Dendritic cell treated with granulocyte-macrophage colony-stimulating factor and Interleukin-4, amounts not matched to agents 40 ng/mL and 50 ng/mL, for 4 days (primary cell): ENCODE measurements around the gene CRACDL.

Experiments used
- H3K27ac Mint-ChIP-seq: one replicate; pipeline ENCODE4 v1.8.0; 2022; ENCODE audit warnings: mild to moderate bottlenecking, mixed read lengths
- H3K27me3 Mint-ChIP-seq: one replicate; pipeline ENCODE4 v1.8.0; 2022; ENCODE audit warnings: mild to moderate bottlenecking, mixed read lengths
- H3K36me3 Mint-ChIP-seq: one replicate; pipeline ENCODE4 v1.8.0; 2022; ENCODE audit warnings: low read depth, mixed read lengths
- H3K4me1 Mint-ChIP-seq: one replicate; pipeline ENCODE4 v1.8.0; 2022; ENCODE audit warnings: low read depth, mixed read lengths
- H3K4me3 Mint-ChIP-seq: one replicate; pipeline ENCODE4 v1.8.0; 2022; ENCODE audit warnings: mild to moderate bottlenecking, moderate library complexity, mixed read lengths
- H3K9me3 Mint-ChIP-seq: one replicate; pipeline ENCODE4 v1.8.0; 2022; ENCODE audit warnings: mixed read lengths
- intact Hi-C: fragments of 100-400 bp; cut with micrococcal nuclease; formaldehyde crosslinking; loops from one replicate; pipeline ENCODE4 v1.15.0; 2022

The CRACDL gene

GRCh38 chr2:98935777-98936352, at the start of gene CRACDL:
CRACDL (minus strand) TSS chr2:98936225; CDS start chr2:98846800, 89,425 bp downstream.
- intact Hi-C loops = no loop called here
- H3K36me3 Mint-ChIP-seq = no peaks in the 10 kb centered on the region
- peaks cover 26% of the 10 kb centered on the region for H3K4me1 Mint-ChIP-seq
- peaks cover 75% of the 10 kb centered on the region for H3K27me3 Mint-ChIP-seq
- H3K4me3 Mint-ChIP-seq = peak within 1 kb of the TSS; percentile 61
- H3K27ac Mint-ChIP-seq = no peak within 1 kb of the TSS
- H3K9me3 Mint-ChIP-seq = no peaks in the 10 kb centered on the region

GRCh38 chr2:98975611-98976010, 39.6 kb upstream of the CRACDL start:
- no peak overlapping the region for H3K27ac Mint-ChIP-seq
- no peaks in the 10 kb centered on the region for H3K4me1 Mint-ChIP-seq
- H3K4me3 Mint-ChIP-seq = no peak overlapping the region
- H3K27me3 Mint-ChIP-seq = no peaks in the 10 kb centered on the region
- intact Hi-C loops = no loop called here
- no peaks in the 10 kb centered on the region for H3K36me3 Mint-ChIP-seq
- peaks cover 50% of the 10 kb centered on the region for H3K9me3 Mint-ChIP-seq

- intact Hi-C loops = no loop called here
- no peaks in the 10 kb centered on the region for H3K27me3 Mint-ChIP-seq
Observed at GRCh38 chr2:98972582-98973167, 36.6 kb upstream of the CRACDL start.

GRCh38 chr2:98959810-98960507, 23.9 kb upstream of the CRACDL start:
- H3K4me3 Mint-ChIP-seq = no peak overlapping the region
- peaks cover 2% of the 10 kb centered on the region for H3K27me3 Mint-ChIP-seq
- H3K9me3 Mint-ChIP-seq = peaks cover 20% of the 10 kb centered on the region

More at GRCh38 chr2:98972582-98973167, 36.6 kb upstream of the CRACDL start:
- no peak overlapping the region for H3K4me3 Mint-ChIP-seq
- peaks cover 54% of the 10 kb centered on the region for H3K9me3 Mint-ChIP-seq
- H3K27ac Mint-ChIP-seq = no peak overlapping the region
- H3K36me3 Mint-ChIP-seq = no peaks in the 10 kb centered on the region
- no peaks in the 10 kb centered on the region for H3K4me1 Mint-ChIP-seq

GRCh38 chr2:98952966-98953365, 16.9 kb upstream of the CRACDL start:
- H3K27me3 Mint-ChIP-seq = peaks cover 37% of the 10 kb centered on the region

More at GRCh38 chr2:98959810-98960507, 23.9 kb upstream of the CRACDL start:
- Mint-ChIP-seq H3K36me3 (no peaks in the 10 kb centered on the region), H3K4me1 (no peaks in the 10 kb centered on the region), H3K27ac (no peak overlapping the region)
- intact Hi-C loops = no loop called here

GRCh38 chr2:98948956-98949739, 13.1 kb upstream of the CRACDL start:
- Mint-ChIP-seq H3K27me3 (peaks cover 35% of the 10 kb centered on the region), H3K27ac (no peak overlapping the region), H3K4me1 (no peaks in the 10 kb centered on the region), H3K9me3 (no peaks in the 10 kb centered on the region), H3K4me3 (no peak overlapping the region), H3K36me3 (no peaks in the 10 kb centered on the region)
- intact Hi-C loops = no loop called here

More at GRCh38 chr2:98952966-98953365, 16.9 kb upstream of the CRACDL start:
- Mint-ChIP-seq H3K4me1 (no peaks in the 10 kb centered on the region), H3K9me3 (no peaks in the 10 kb centered on the region), H3K36me3 (no peaks in the 10 kb centered on the region), H3K27ac (no peak overlapping the region), H3K4me3 (no peak overlapping the region)
- intact Hi-C loops = no loop called here

- H3K9me3 Mint-ChIP-seq = no peaks in the 10 kb centered on the region
- H3K36me3 Mint-ChIP-seq = no peaks in the 10 kb centered on the region
- intact Hi-C loops = no loop called here
- H3K4me1 Mint-ChIP-seq = no peaks in the 10 kb centered on the region
- no peak overlapping the region for H3K27ac Mint-ChIP-seq
- H3K4me3 Mint-ChIP-seq = no peak overlapping the region
- H3K27me3 Mint-ChIP-seq = peaks cover 30% of the 10 kb centered on the region
Observed at GRCh38 chr2:98947554-98947953, 11.5 kb upstream of the CRACDL start.

- H3K36me3 Mint-ChIP-seq = no peaks in the 10 kb centered on the region
- intact Hi-C loops = no loop called here
- no peak overlapping the region for H3K4me3 Mint-ChIP-seq
- no peaks in the 10 kb centered on the region for H3K9me3 Mint-ChIP-seq
- H3K27ac Mint-ChIP-seq = no peak overlapping the region
- peaks cover 26% of the 10 kb centered on the region for H3K27me3 Mint-ChIP-seq
- no peaks in the 10 kb centered on the region for H3K4me1 Mint-ChIP-seq
Observed at GRCh38 chr2:98946855-98947254, 10.8 kb upstream of the CRACDL start.

GRCh38 chr2:98944775-98945174, 8.8 kb upstream of the CRACDL start:
- H3K27ac Mint-ChIP-seq = no peak overlapping the region
- no peak overlapping the region for H3K4me3 Mint-ChIP-seq
- no peaks in the 10 kb centered on the region for H3K36me3 Mint-ChIP-seq
- peaks cover 14% of the 10 kb centered on the region for H3K27me3 Mint-ChIP-seq
- no peaks in the 10 kb centered on the region for H3K4me1 Mint-ChIP-seq
- intact Hi-C loops = no loop called here
- H3K9me3 Mint-ChIP-seq = no peaks in the 10 kb centered on the region

GRCh38 chr2:98940102-98940501, 4.1 kb upstream of the CRACDL start:
- Mint-ChIP-seq H3K36me3 (no peaks in the 10 kb centered on the region), H3K27me3 (peaks cover 49% of the 10 kb centered on the region), H3K9me3 (no peaks in the 10 kb centered on the region), H3K4me1 (peaks cover 16% of the 10 kb centered on the region), H3K27ac (no peak overlapping the region), H3K4me3 (no peak overlapping the region)
- intact Hi-C loops = no loop called here

GRCh38 chr2:98937906-98938305, 1.9 kb upstream of the CRACDL start:
- no peak overlapping the region for H3K27ac Mint-ChIP-seq
- no peaks in the 10 kb centered on the region for H3K9me3 Mint-ChIP-seq
- H3K36me3 Mint-ChIP-seq = no peaks in the 10 kb centered on the region
- no peak overlapping the region for H3K4me3 Mint-ChIP-seq
- H3K4me1 Mint-ChIP-seq = peaks cover 25% of the 10 kb centered on the region
- intact Hi-C loops = no loop called here
- H3K27me3 Mint-ChIP-seq = peaks cover 69% of the 10 kb centered on the region

GRCh38 chr2:98936353-98937351, 627 bp upstream of the CRACDL start:
- Mint-ChIP-seq H3K27ac (no peak overlapping the region), H3K36me3 (no peaks in the 10 kb centered on the region), H3K27me3 (peaks cover 78% of the 10 kb centered on the region), H3K9me3 (no peaks in the 10 kb centered on the region), H3K4me1 (peaks cover 26% of the 10 kb centered on the region), H3K4me3 (peak overlapping the region; percentile 61)
- intact Hi-C loops = no loop called here

- intact Hi-C loops = no loop called here
- no peak overlapping the region for H3K27ac Mint-ChIP-seq
- H3K36me3 Mint-ChIP-seq = no peaks in the 10 kb centered on the region
- no peaks in the 10 kb centered on the region for H3K9me3 Mint-ChIP-seq
- H3K27me3 Mint-ChIP-seq = peaks cover 75% of the 10 kb centered on the region
- peaks cover 26% of the 10 kb centered on the region for H3K4me1 Mint-ChIP-seq
- no peak overlapping the region for H3K4me3 Mint-ChIP-seq
Observed at GRCh38 chr2:98935111-98935770, 784 bp downstream of the CRACDL start.
